Esophagus (tissue), 2 donors: ENCODE data around the gene RAB17. TPM values are rescaled to one million over a fixed set of nuclear protein-coding genes. Genes with fewer than 3 reads are reported as not detected.

ENCODE experiments used
- polyA plus RNA-seq, 2 donors: library from polyadenylated mRNA; stranded (reverse); fragments of 200-250 nt; gene quantifications; one replicate each; pipeline ENCODE4 v1.2.3, GENCODE V29; 2013
- donor health status: healthy with polysubstance abuse.
- donor health status: Bipolar disorder and iron deficiency.

RAB17 gene
- polyA plus RNA-seq, 2 donors = 7.0 to 10.9 TPM

Other genes with a start within 250 kb of the RAB17 start
- gene COL6A3, start 176.6 kb downstream of the RAB17 start, polyA plus RNA-seq = 10 to 100 TPM in 1 of 2 donors, 1 to 10 TPM in 1; 4.3 to 10.3 TPM
- gene MLPH, start 103.5 kb downstream of the RAB17 start, polyA plus RNA-seq = 1 to 10 TPM; 3.4 to 4.4 TPM
- gene PRLH, start 24.2 kb downstream of the RAB17 start, polyA plus RNA-seq = not detected
- gene LRRFIP1, start 36.9 kb upstream of the RAB17 start, polyA plus RNA-seq = 10 to 100 TPM; 58.9 to 69.5 TPM
- gene RBM44, start 208.0 kb upstream of the RAB17 start, polyA plus RNA-seq = under 1 TPM; 0.24 to 0.37 TPM